ENCODE data around the gene EIF2D. TPM values are rescaled to one million over a fixed set of nuclear protein-coding genes. Genes with fewer than 3 reads are reported as not detected.
A peak's percentile ranks its signal among the peaks of the same experiment; 100 is the strongest.

EIF2D gene
- total and polyA plus RNA-seq, 2 of the 13 experiments (the other 11 are each of a cell fraction or from before 2014, with no cell fraction given): 45.1 to 64.9 TPM

DNA sequence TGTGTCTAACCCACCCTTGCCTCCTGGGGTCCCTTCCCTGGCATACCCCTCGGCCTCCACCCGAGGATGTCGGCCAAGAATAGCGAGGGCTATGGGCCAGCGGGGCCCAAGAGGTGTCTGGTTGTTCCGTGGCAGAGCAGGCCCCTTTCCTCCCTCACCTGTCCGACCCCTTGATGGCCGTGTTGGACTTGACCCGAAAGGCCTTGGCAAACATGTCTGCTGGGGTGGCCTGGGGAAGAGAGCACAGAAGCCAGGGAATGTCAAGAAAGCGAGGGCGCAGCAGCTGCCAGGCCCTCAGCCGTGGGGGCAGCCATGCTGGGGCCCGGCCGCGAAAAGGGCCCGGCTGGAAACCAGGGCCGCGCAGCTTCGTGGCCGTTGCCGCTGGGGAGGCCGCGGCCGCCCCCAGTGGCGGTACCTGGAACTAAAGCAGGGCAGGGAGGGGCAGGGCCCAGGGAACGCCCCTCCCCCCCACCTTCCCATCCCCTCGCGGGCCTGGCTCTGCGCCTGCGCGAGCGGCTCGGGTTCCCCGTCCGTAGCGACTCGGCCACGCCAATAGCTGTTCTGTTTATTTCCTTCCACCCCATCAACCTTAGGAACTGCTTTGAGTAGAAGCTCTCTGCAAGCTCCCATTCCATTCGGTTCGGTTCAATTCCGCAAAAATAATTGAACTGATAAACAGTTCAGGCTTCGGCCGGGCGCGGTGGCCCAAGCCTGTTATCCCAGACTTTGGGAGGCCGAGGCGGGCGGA is at the start of gene EIF2D (continued):
- TF ChIP-seq, protein P1, sequence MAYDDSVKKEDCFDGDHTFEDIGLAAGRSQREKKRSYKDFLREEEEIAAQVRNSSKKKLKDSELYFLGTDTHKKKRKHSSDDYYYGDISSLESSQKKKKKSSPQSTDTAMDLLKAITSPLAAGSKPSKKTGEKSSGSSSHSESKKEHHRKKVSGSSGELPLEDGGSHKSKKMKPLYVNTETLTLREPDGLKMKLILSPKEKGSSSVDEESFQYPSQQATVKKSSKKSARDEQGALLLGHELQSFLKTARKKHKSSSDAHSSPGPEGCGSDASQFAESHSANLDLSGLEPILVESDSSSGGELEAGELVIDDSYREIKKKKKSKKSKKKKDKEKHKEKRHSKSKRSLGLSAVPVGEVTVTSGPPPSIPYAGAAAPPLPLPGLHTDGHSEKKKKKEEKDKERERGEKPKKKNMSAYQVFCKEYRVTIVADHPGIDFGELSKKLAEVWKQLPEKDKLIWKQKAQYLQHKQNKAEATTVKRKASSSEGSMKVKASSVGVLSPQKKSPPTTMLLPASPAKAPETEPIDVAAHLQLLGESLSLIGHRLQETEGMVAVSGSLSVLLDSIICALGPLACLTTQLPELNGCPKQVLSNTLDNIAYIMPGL (CRISPR knock-in tag; IDR thresholded peaks at IDR 0.05; ENCODE audit: borderline replicate concordance in 1 of 2, low read depth in 1 of 2): peak; percentile 99
- TF ChIP-seq ZNF484 (CRISPR knock-in tag; IDR thresholded peaks at IDR 0.05; ENCODE audit: borderline replicate concordance, low read depth): 0 out of 2 replicates have a peak, but pooled peaks have one; percentile 58
- peak; percentile 40; the same call in 1 of the 2 replicates for TF ChIP-seq JUN (CRISPR knock-in tag; IDR thresholded peaks at IDR 0.05)
- peak; percentile 99 for TF ChIP-seq SALL2 (CRISPR knock-in tag; IDR thresholded peaks at IDR 0.05)
- peak; percentile 66 for TF ChIP-seq SP5 (CRISPR knock-in tag; IDR thresholded peaks at IDR 0.05; ENCODE audit: borderline replicate concordance, low read depth)
- no peak; the same call in 1 of the 2 replicates for TF ChIP-seq GTF2F1 (IDR thresholded peaks at IDR 0.05; ENCODE audit: low read length)
- TF ChIP-seq SP4 (CRISPR knock-in tag; IDR thresholded peaks at IDR 0.05): peak; percentile 81
- TF ChIP-seq ZBTB7A (CRISPR knock-in tag; IDR thresholded peaks at IDR 0.05): no peak
- TF ChIP-seq ZNF713 (CRISPR knock-in tag; IDR thresholded peaks at IDR 0.05): no peak
- TF ChIP-seq JARID2 (CRISPR knock-in tag; IDR thresholded peaks at IDR 0.05; ENCODE audit: insufficient replicate concordance): peak; percentile 56
- 0 out of 2 replicates have a peak, but pooled peaks have one; percentile 35 for TF ChIP-seq ZNF83 (CRISPR knock-in tag; IDR thresholded peaks at IDR 0.05; ENCODE audit: borderline replicate concordance)
- 0 out of 2 replicates have a peak, but pooled peaks have one; percentile 43 for TF ChIP-seq ZNF672 (CRISPR knock-in tag; IDR thresholded peaks at IDR 0.05)
- peak; percentile 74; the same call in 1 of the 2 replicates for TF ChIP-seq EEA1 (CRISPR knock-in tag; IDR thresholded peaks at IDR 0.05; ENCODE audit: borderline replicate concordance)
- peak; percentile 53 for TF ChIP-seq IKZF4 (CRISPR knock-in tag; IDR thresholded peaks at IDR 0.05; ENCODE audit: borderline replicate concordance, low read depth, not compliant biosample characterization)
- TF ChIP-seq ZNF44 (CRISPR knock-in tag; IDR thresholded peaks at IDR 0.05): peak; percentile 97; the same call in 1 of the 2 replicates
- TF ChIP-seq, protein P2, sequence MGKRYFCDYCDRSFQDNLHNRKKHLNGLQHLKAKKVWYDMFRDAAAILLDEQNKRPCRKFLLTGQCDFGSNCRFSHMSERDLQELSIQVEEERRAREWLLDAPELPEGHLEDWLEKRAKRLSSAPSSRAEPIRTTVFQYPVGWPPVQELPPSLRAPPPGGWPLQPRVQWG (CRISPR knock-in tag; IDR thresholded peaks at IDR 0.05; ENCODE audit: borderline replicate concordance, low read depth): no peak
- peak; percentile 14; the same call in 1 of the 2 replicates for TF ChIP-seq SUZ12 (IDR thresholded peaks at IDR 0.05; ENCODE audit: low read depth, low read length)
- TF ChIP-seq KDM3A (CRISPR knock-in tag; IDR thresholded peaks at IDR 0.05; ENCODE audit: low read depth): peak; percentile 98
- peak; percentile 96 for TF ChIP-seq ATF7-NPFF (CRISPR knock-in tag; IDR thresholded peaks at IDR 0.05; ENCODE audit: low read depth)
- TF ChIP-seq, protein P3, sequence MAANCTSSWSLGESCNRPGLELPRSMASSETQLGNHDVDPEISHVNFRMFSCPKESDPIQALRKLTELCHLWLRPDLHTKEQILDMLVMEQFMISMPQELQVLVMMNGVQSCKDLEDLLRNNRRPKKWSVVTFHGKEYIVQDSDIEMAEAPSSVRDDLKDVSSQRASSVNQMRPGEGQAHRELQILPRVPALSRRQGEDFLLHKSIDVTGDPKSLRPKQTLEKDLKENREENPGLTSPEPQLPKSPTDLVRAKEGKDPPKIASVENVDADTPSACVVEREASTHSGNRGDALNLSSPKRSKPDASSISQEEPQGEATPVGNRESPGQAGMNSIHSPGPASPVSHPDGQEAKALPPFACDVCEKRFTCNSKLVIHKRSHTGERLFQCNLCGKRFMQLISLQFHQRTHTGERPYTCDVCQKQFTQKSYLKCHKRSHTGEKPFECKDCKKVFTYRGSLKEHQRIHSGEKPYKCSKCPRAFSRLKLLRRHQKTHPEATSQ (CRISPR knock-in tag; IDR thresholded peaks at IDR 0.05; ENCODE audit: borderline replicate concordance): peak; percentile 73; the same call in 1 of the 2 replicates
- peak; percentile 94 for TF ChIP-seq HOXA5 (CRISPR knock-in tag; IDR thresholded peaks at IDR 0.05)
- peak; percentile 75; the same call in 1 of the 2 replicates for TF ChIP-seq ZSCAN12 (CRISPR knock-in tag; IDR thresholded peaks at IDR 0.05)
- TF ChIP-seq, protein P4, sequence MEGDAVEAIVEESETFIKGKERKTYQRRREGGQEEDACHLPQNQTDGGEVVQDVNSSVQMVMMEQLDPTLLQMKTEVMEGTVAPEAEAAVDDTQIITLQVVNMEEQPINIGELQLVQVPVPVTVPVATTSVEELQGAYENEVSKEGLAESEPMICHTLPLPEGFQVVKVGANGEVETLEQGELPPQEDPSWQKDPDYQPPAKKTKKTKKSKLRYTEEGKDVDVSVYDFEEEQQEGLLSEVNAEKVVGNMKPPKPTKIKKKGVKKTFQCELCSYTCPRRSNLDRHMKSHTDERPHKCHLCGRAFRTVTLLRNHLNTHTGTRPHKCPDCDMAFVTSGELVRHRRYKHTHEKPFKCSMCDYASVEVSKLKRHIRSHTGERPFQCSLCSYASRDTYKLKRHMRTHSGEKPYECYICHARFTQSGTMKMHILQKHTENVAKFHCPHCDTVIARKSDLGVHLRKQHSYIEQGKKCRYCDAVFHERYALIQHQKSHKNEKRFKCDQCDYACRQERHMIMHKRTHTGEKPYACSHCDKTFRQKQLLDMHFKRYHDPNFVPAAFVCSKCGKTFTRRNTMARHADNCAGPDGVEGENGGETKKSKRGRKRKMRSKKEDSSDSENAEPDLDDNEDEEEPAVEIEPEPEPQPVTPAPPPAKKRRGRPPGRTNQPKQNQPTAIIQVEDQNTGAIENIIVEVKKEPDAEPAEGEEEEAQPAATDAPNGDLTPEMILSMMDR (CRISPR knock-in tag; IDR thresholded peaks at IDR 0.05): peak; percentile 94
